ENCODE data around the gene KMT2D. TPM values are rescaled to one million over a fixed set of nuclear protein-coding genes. Genes with fewer than 3 reads are reported as not detected.

KMT2D gene
- polyA plus RNA-seq, 1 donor: 46.1 TPM

DNA sequence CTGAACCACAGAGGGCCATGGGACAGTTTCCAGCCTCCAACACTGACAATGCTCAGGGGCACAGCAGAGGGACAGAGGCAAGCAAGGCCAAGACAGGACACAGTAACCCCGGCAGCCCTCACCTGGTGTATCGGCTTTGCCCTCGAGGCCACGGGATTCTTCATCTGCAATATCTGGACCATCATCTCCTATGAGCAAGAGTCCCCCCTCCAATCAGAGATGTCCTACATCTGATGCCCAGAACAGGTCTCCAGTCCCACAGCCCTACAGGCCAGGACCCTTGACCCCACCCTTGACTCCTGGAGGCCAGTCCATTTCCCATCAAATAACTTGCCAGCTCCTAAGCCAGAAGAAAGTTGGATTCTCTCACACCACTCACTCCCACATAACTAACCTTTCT, 17.4 kb downstream of the KMT2D start:
- no CpG with 5 or more reads among the region's 4 CpGs for WGBS (ENCODE audit: insufficient coverage, low lambda C conversion rate)
- no peak for DNase-seq
- Histone ChIP-seq H3K36me3 (ENCODE audit: control insufficient read depth, insufficient read depth, low read length) (peaks cover 97% of the 10 kb centered on the region), H3K4me3 (ENCODE audit: low read length) (no peak overlapping the region), H3K4me1 (ENCODE audit: control insufficient read depth, insufficient read depth, low read length) (no peaks in the 10 kb centered on the region), H3K27me3 (ENCODE audit: control insufficient read depth, insufficient read depth, low read length) (no peaks in the 10 kb centered on the region), H3K9me3 (ENCODE audit: control insufficient read depth, low read depth, low read length) (no peaks in the 10 kb centered on the region), H3K27ac (ENCODE audit: low read length) (no peak overlapping the region)

GRCh38 chr12:49041881-49042484, 18.6 kb downstream of the KMT2D start:
- Histone ChIP-seq H3K9me3 (ENCODE audit: control insufficient read depth, low read depth, low read length) (no peaks in the 10 kb centered on the region), H3K4me1 (ENCODE audit: control insufficient read depth, insufficient read depth, low read length) (no peaks in the 10 kb centered on the region), H3K36me3 (ENCODE audit: control insufficient read depth, insufficient read depth, low read length) (peaks cover 99% of the 10 kb centered on the region), H3K27ac (ENCODE audit: low read length) (no peak overlapping the region), H3K4me3 (ENCODE audit: low read length) (no peak overlapping the region), H3K27me3 (ENCODE audit: control insufficient read depth, insufficient read depth, low read length) (no peaks in the 10 kb centered on the region)
- DNase-seq: no peak
- WGBS (ENCODE audit: insufficient coverage, low lambda C conversion rate): no CpG with 5 or more reads among the region's 18 CpGs

- H3K4me1 ChIP-seq (ENCODE audit: control insufficient read depth, insufficient read depth, low read length): no peaks in the 10 kb centered on the region
- H3K36me3 ChIP-seq (ENCODE audit: control insufficient read depth, insufficient read depth, low read length): peaks cover 95% of the 10 kb centered on the region
- no peaks in the 10 kb centered on the region for H3K9me3 ChIP-seq (ENCODE audit: control insufficient read depth, low read depth, low read length)
- no peak overlapping the region for H3K27ac ChIP-seq (ENCODE audit: low read length)
- H3K4me3 ChIP-seq (ENCODE audit: low read length): no peak overlapping the region
- no CpG with 5 or more reads among the region's 31 CpGs for WGBS (ENCODE audit: insufficient coverage, low lambda C conversion rate)
- H3K27me3 ChIP-seq (ENCODE audit: control insufficient read depth, insufficient read depth, low read length): no peaks in the 10 kb centered on the region
- DNase-seq: no peak
These were observed 19.3 kb downstream of the KMT2D start for GRCh38 chr12:49041036-49041880.

- Histone ChIP-seq H3K27ac (ENCODE audit: low read length) (no peak overlapping the region), H3K4me1 (ENCODE audit: control insufficient read depth, insufficient read depth, low read length) (no peaks in the 10 kb centered on the region), H3K4me3 (ENCODE audit: low read length) (no peak overlapping the region), H3K36me3 (ENCODE audit: control insufficient read depth, insufficient read depth, low read length) (peaks cover 92% of the 10 kb centered on the region), H3K9me3 (ENCODE audit: control insufficient read depth, low read depth, low read length) (no peaks in the 10 kb centered on the region), H3K27me3 (ENCODE audit: control insufficient read depth, insufficient read depth, low read length) (no peaks in the 10 kb centered on the region)
- DNase-seq: no peak
- 95% methylated on average over 8 of the region's 14 CpGs for WGBS (ENCODE audit: insufficient coverage, low lambda C conversion rate)
These were observed 20.2 kb downstream of the KMT2D start for GRCh38 chr12:49040364-49040855.

- Histone ChIP-seq H3K36me3 (ENCODE audit: control insufficient read depth, insufficient read depth, low read length) (peaks cover 92% of the 10 kb centered on the region), H3K4me1 (ENCODE audit: control insufficient read depth, insufficient read depth, low read length) (no peaks in the 10 kb centered on the region)
- DNase-seq: no peak
These were observed 20.9 kb downstream of the KMT2D start for GRCh38 chr12:49039421-49040363.

DNA sequence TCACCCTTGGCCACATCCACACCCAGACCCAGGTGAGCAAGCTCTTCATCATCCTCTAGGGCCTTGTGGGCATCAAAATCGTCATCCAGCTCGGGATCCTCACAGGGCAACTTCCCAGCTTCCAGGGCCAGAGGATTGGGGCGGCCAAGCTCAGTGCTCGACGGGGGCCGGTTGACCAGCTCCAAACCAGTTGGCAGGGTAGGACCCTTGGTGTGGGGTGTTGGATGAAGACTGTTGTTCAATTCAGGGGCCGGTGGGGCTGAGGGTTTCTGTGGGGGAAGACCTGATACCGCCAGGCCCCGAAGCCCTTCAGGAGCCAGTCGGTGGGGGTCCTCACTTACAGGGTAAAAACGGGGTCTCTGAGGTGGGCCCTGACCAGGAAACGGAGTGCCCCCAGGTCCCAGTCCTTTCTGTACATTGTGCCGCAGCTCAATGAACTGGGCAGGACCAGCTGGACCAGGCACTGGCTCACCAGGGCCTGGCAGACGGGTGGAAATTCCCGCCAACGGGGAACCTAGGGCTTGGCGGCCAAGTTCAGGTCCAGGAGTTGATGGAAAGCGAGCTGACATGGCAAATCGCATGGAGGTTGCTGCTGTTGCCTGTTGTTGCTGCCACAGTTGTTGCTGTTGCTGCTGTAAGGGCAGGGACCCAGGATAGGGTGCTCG, 22.2 kb downstream of the KMT2D start:
- no peaks in the 10 kb centered on the region for H3K9me3 ChIP-seq (ENCODE audit: control insufficient read depth, low read depth, low read length)
- DNase-seq: no peak
- H3K4me3 ChIP-seq (ENCODE audit: low read length): no peak overlapping the region
- H3K27me3 ChIP-seq (ENCODE audit: control insufficient read depth, insufficient read depth, low read length): no peaks in the 10 kb centered on the region
- 100% methylated on average over 1 of the region's 20 CpGs for WGBS (ENCODE audit: insufficient coverage, low lambda C conversion rate)
- peaks cover 92% of the 10 kb centered on the region for H3K36me3 ChIP-seq (ENCODE audit: control insufficient read depth, insufficient read depth, low read length)
- no peaks in the 10 kb centered on the region for H3K4me1 ChIP-seq (ENCODE audit: control insufficient read depth, insufficient read depth, low read length)
- no peak overlapping the region for H3K27ac ChIP-seq (ENCODE audit: low read length)

More at GRCh38 chr12:49039421-49040363, 20.9 kb downstream of the KMT2D start:
- no peak overlapping the region for H3K4me3 ChIP-seq (ENCODE audit: low read length)
- no peak overlapping the region for H3K27ac ChIP-seq (ENCODE audit: low read length)
- H3K9me3 ChIP-seq (ENCODE audit: control insufficient read depth, low read depth, low read length): no peaks in the 10 kb centered on the region
- no CpG with 5 or more reads among the region's 30 CpGs for WGBS (ENCODE audit: insufficient coverage, low lambda C conversion rate)
- no peaks in the 10 kb centered on the region for H3K27me3 ChIP-seq (ENCODE audit: control insufficient read depth, insufficient read depth, low read length)

DNA sequence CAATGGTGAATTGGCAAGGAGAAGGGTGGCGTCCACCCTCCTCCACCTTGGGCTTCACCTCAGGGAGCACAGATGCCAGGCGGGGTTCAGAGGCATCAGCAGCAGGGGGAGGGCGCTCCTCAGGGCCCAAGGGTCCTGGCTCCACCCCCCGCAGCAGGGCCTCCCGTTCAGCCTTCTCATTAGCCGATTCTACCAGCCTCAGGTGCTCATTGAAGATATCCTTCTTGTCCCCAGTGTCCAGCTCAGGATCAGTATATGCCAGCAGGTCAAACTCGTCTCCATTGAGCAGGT, 22.7 kb downstream of the KMT2D start:
- DNase-seq: no peak
- no peak overlapping the region for H3K27ac ChIP-seq (ENCODE audit: low read length)
- H3K9me3 ChIP-seq (ENCODE audit: control insufficient read depth, low read depth, low read length): no peaks in the 10 kb centered on the region
- no peaks in the 10 kb centered on the region for H3K4me1 ChIP-seq (ENCODE audit: control insufficient read depth, insufficient read depth, low read length)
- H3K27me3 ChIP-seq (ENCODE audit: control insufficient read depth, insufficient read depth, low read length): no peaks in the 10 kb centered on the region
- no peak overlapping the region for H3K4me3 ChIP-seq (ENCODE audit: low read length)
- no CpG with 5 or more reads among the region's 7 CpGs for WGBS (ENCODE audit: insufficient coverage, low lambda C conversion rate)
- H3K36me3 ChIP-seq (ENCODE audit: control insufficient read depth, insufficient read depth, low read length): peaks cover 92% of the 10 kb centered on the region

GRCh38 chr12:49037111-49037946, 23.3 kb downstream of the KMT2D start:
- no CpG with 5 or more reads among the region's 9 CpGs for WGBS (ENCODE audit: insufficient coverage, low lambda C conversion rate)
- DNase-seq: no peak
- Histone ChIP-seq H3K9me3 (ENCODE audit: control insufficient read depth, low read depth, low read length) (no peaks in the 10 kb centered on the region), H3K36me3 (ENCODE audit: control insufficient read depth, insufficient read depth, low read length) (peaks cover 92% of the 10 kb centered on the region), H3K27me3 (ENCODE audit: control insufficient read depth, insufficient read depth, low read length) (no peaks in the 10 kb centered on the region), H3K4me1 (ENCODE audit: control insufficient read depth, insufficient read depth, low read length) (no peaks in the 10 kb centered on the region), H3K4me3 (ENCODE audit: low read length) (no peak overlapping the region), H3K27ac (ENCODE audit: low read length) (no peak overlapping the region)

DNA sequence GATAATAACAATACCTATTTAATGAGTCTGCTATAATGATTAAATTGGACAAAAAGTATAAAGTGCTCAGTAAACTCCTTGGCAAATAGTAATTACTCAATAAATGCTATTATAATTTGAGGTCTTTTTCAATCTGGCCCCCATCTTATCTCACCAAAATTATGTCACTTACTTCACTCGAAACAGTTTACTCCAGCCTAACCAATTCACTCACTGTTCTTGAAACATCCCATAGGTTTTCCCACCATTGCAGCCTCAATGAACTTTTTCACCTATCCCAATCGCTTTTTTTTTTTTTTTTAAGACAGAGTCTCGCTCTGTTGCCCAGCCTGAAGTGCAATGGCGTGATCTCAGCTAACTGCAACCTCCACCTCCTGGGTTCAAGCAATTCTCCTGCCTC, 24.6 kb downstream of the KMT2D start:
- peaks cover 92% of the 10 kb centered on the region for H3K36me3 ChIP-seq (ENCODE audit: control insufficient read depth, insufficient read depth, low read length)
- no peak overlapping the region for H3K4me3 ChIP-seq (ENCODE audit: low read length)
- no peaks in the 10 kb centered on the region for H3K4me1 ChIP-seq (ENCODE audit: control insufficient read depth, insufficient read depth, low read length)
- no peaks in the 10 kb centered on the region for H3K9me3 ChIP-seq (ENCODE audit: control insufficient read depth, low read depth, low read length)
- WGBS (ENCODE audit: insufficient coverage, low lambda C conversion rate): 100% methylated on average over 2 of the region's 4 CpGs
- no peak for DNase-seq
- H3K27ac ChIP-seq (ENCODE audit: low read length): no peak overlapping the region
- no peaks in the 10 kb centered on the region for H3K27me3 ChIP-seq (ENCODE audit: control insufficient read depth, insufficient read depth, low read length)

All from large intestine (tissue), 3 donors.